K562 (cell line): Measurements from ENCODE around the gene EXTL1. TPM values are rescaled to one million over a fixed set of nuclear protein-coding genes. Genes with fewer than 3 reads are reported as not detected.

Source experiments
- HIVEP1 ChIP-seq: fragments of 250-450 bp; sonication (Bioruptor Pico); IDR thresholded peaks from 2 replicates; pipeline ENCODE4 v1.4.0; 2020; ENCODE audit warnings: mild to moderate bottlenecking
- RBM39 ChIP-seq: fragments of 200-400 bp; formaldehyde crosslinking; optimal IDR thresholded peaks from 2 replicates; pipeline ENCODE3; 2018; ENCODE audit warnings: low read depth, low read length
- SMAD2 ChIP-seq: fragments of 150-350 bp; IDR thresholded peaks from 2 replicates; pipeline ENCODE4 v1.6.1; 2014; ENCODE audit warnings: low read depth, mild to moderate bottlenecking, low read length
- TEAD4 ChIP-seq, 2 experiments: sonication (generic) in 1 of 2; formaldehyde crosslinking in 1 of 2; IDR thresholded peaks; 2 replicates each; pipeline versions ENCODE4 v1.6.1 to v1.8.0; 2012 to 2022; ENCODE audit warnings: borderline replicate concordance in 1 of 2, inconsistent platforms in 1 of 2, low read length in 1 of 2, mild to moderate bottlenecking in 1 of 2, missing genetic modification reagents in 1 of 2
- ZEB2 ChIP-seq: fragments of 450-650 bp; IDR thresholded peaks from 2 replicates; pipeline ENCODE4 v1.6.1; 2016
- ZNF431 ChIP-seq: sonication (generic); formaldehyde crosslinking; IDR thresholded peaks from 2 replicates; pipeline ENCODE4 v1.8.0; 2022; ENCODE audit warnings: mild to moderate bottlenecking, missing genetic modification reagents
- polyA plus RNA-seq, 8 experiments: library from polyadenylated mRNA; depleted of rRNA in 4 of 8; stranded (reverse) in 5 of 8; unstranded in 3 of 8; fragments of >200 nt; fragmentation: Nextera tagmentation in 2 of 8; fragmentation: Illumina TruSeq in 1 of 8; extraction: Ambion mirVana in 2 of 8; extraction: Trizol in 1 of 8; gene quantifications; 2 replicates each; pipeline versions ENCODE4 v1.2.1 to v1.2.3, GENCODE V29; 2011 to 2014; ENCODE audit warnings: inconsistent platforms in 1 of 8, missing spikeins in 1 of 8
- total RNA-seq, 7 experiments: library from RNA; depleted of rRNA in 6 of 7; stranded (reverse); fragments of >200 nt in 6 of 7; fragmentation: Illumina TruSeq in 2 of 7; extraction: Trizol in 2 of 7; gene quantifications; 2 replicates each; pipeline versions ENCODE4 v1.2.1 to v1.2.3, GENCODE V29; 2011 to 2021; ENCODE audit warnings: low replicate concordance in 1 of 7
- TF ChIP-seq, protein P1 (sequence below): fragments of 450-650 bp; formaldehyde crosslinking; IDR thresholded peaks from 2 replicates; pipeline ENCODE4 v1.4.0; 2022; ENCODE audit warnings: missing genetic modification characterization

EXTL1 gene
- total and polyA plus RNA-seq, 9 of the 15 experiments (the other 6 are each of a cell fraction or from before 2014, with no cell fraction given): 0.04 to 0.23 (median 0.08) TPM; not detected in 3

GRCh38 chr1:26035203-26035958, 13.8 kb downstream of the EXTL1 start (continued):
- TF ChIP-seq, protein P1, sequence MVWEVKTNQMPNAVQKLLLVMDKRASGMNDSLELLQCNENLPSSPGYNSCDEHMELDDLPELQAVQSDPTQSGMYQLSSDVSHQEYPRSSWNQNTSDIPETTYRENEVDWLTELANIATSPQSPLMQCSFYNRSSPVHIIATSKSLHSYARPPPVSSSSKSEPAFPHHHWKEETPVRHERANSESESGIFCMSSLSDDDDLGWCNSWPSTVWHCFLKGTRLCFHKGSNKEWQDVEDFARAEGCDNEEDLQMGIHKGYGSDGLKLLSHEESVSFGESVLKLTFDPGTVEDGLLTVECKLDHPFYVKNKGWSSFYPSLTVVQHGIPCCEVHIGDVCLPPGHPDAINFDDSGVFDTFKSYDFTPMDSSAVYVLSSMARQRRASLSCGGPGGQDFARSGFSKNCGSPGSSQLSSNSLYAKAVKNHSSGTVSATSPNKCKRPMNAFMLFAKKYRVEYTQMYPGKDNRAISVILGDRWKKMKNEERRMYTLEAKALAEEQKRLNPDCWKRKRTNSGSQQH (CRISPR knock-in tag): peak; percentile 52; the same call in 1 of the 2 replicates
- no peak for TF ChIP-seq TEAD4 (IDR thresholded peaks at IDR 0.05; ENCODE audit: low read length)
- 0 out of 2 replicates have a peak, but pooled peaks have one; percentile 89 for TF ChIP-seq TEAD4 (CRISPR knock-in tag; IDR thresholded peaks at IDR 0.05; ENCODE audit: borderline replicate concordance)
- TF ChIP-seq RBM39: no peak
- TF ChIP-seq SMAD2: no peak
- peak; percentile 77 for TF ChIP-seq ZNF431 (CRISPR knock-in tag)
- peak; percentile 65; the same call in 1 of the 2 replicates for TF ChIP-seq ZEB2
- no peak for TF ChIP-seq HIVEP1 (CRISPR knock-in tag)
